HepG2 (cell line): Measurements from ENCODE around the gene DIS3L2. TPM values are rescaled to one million over a fixed set of nuclear protein-coding genes. Genes with fewer than 3 reads are reported as not detected.
"Not testable (repeated sequence)": the region's sequence is repeated elsewhere in the genome, so short reads cannot be mapped to it uniquely, and the experiment has no call there.

Experiments used
- ATAC-seq: fragments of 200-7000 bp; cut with Tn5 transposase; 3 replicates; pipeline ENCODE4 v1.9.1; 2020; ENCODE audit warnings: mild to moderate bottlenecking, moderate library complexity
- BruUV-seq: library from RNA; stranded (reverse); fragments of 400-500 nt; replicated peaks from 2 replicates; lab custom pipeline; 2021; lab: Mats Ljungman, UMichigan
- CTCF ChIA-PET: fragments of 300-600 bp; formaldehyde crosslinking; extraction: SDS; loops from one replicate; lab custom pipeline; 2021; ENCODE audit warnings: low total read pairs, inconsistent platforms, low intra/inter-chr PET ratio; lab: Yijun Ruan, JAX
- POLR2A ChIA-PET: fragments of 350-600 bp; sonication (Branson Sonifier 250); formaldehyde crosslinking; loops from one replicate; lab custom pipeline; 2020; ENCODE audit warnings: antibody characterized with exemption, inconsistent platforms; lab: Yijun Ruan, JAX
- DNase-seq: peaks from one replicate; pipeline ENCODE4 v3.0.0-alpha.2; 2015; ENCODE audit warnings: low spot score
- FAIRE-seq: peaks from 3 replicates; lab custom pipeline; 2011; peaks lifted over from hg19 to GRCh38; lab: Jason Lieb, UNC
- H2AFZ ChIP-seq: one replicate; pipeline ENCODE4 v1.6.1; 2011; ENCODE audit warnings: low read length, inconsistent platforms
- H3K27ac ChIP-seq: fragments of 300-600 bp; 3 replicates; pipeline ENCODE4 v1.8.0; 2011; ENCODE audit warnings: mixed run types, mild to moderate bottlenecking, mixed read lengths, low read length, inconsistent platforms; ENCODE audit not compliant: insufficient read depth; ENCODE audit errors: extremely low read length
- H3K27me3 ChIP-seq, 2 experiments: fragments of 200-600 bp in 1 of 2; 2 replicates in 1 of 2; 3 replicates in 1 of 2; pipeline versions ENCODE4 v1.6.0 to v1.8.0; 2011; ENCODE audit warnings: low read length in 2 of 2, mild to moderate bottlenecking in 2 of 2, moderate library complexity in 2 of 2, inconsistent platforms in 1 of 2; ENCODE audit not compliant: insufficient read depth in 2 of 2, control insufficient read depth in 1 of 2
- H3K36me3 ChIP-seq, 2 experiments: fragments of 200-600 bp in 1 of 2; replicated peaks in 1 of 2; 2 replicates in 1 of 2; 3 replicates in 1 of 2; pipeline versions ENCODE4 v1.5.1 to v1.8.0; 2011; ENCODE audit warnings: low read length in 2 of 2, inconsistent platforms in 1 of 2; ENCODE audit not compliant: insufficient read depth in 2 of 2, control insufficient read depth in 1 of 2
- H3K4me1 ChIP-seq: 2 replicates; pipeline ENCODE4 v1.5.1; 2012; ENCODE audit warnings: low read length, inconsistent platforms; ENCODE audit not compliant: insufficient read depth
- H3K4me2 ChIP-seq: 2 replicates; pipeline ENCODE4 v1.6.0; 2011; ENCODE audit warnings: low read depth, low read length, inconsistent platforms
- H3K4me3 ChIP-seq, 3 experiments: fragments of 200-600 bp in 1 of 3; sonication (generic), shearing (Covaris generic) in 1 of 3; replicated peaks in 1 of 3; 2 replicates each; pipeline ENCODE4 v1.5.1; 2011 to 2016; ENCODE audit warnings: low read length in 3 of 3, inconsistent platforms in 2 of 3, low read depth in 2 of 3, mild to moderate bottlenecking in 2 of 3, control low read depth in 1 of 3, mixed read lengths in 1 of 3; ENCODE audit not compliant: insufficient read depth in 1 of 3
- H3K79me2 ChIP-seq: one replicate; pipeline ENCODE4 v1.6.1; 2011; ENCODE audit warnings: low read length, inconsistent platforms; ENCODE audit not compliant: insufficient read depth
- H3K9ac ChIP-seq: 2 replicates; pipeline ENCODE4 v1.6.0; 2011; ENCODE audit warnings: mild to moderate bottlenecking, low read depth, low read length, inconsistent platforms; ENCODE audit not compliant: insufficient read depth
- H3K9me3 ChIP-seq: 2 replicates; pipeline ENCODE4 v1.5.1; 2012; ENCODE audit warnings: mild to moderate bottlenecking, low read length
- H4K20me1 ChIP-seq: 2 replicates; pipeline ENCODE4 v1.6.0; 2011; ENCODE audit warnings: inconsistent platforms, mild to moderate bottlenecking, low read length, moderate library complexity; ENCODE audit not compliant: insufficient read depth
- ERF ChIP-seq: IDR thresholded peaks from 2 replicates; pipeline ENCODE4 v1.6.1; 2018; ENCODE audit warnings: missing biosample characterization, missing genetic modification reagents
- FOXJ3 ChIP-seq: sonication (generic); formaldehyde crosslinking; IDR thresholded peaks from 2 replicates; pipeline ENCODE4 v1.4.0; 2020; ENCODE audit warnings: missing genetic modification reagents, mild to moderate bottlenecking, borderline replicate concordance
- HNRNPLL ChIP-seq: fragments of 200-400 bp; formaldehyde crosslinking; IDR thresholded peaks from 2 replicates; pipeline ENCODE4 v1.6.1; 2017; ENCODE audit warnings: mild to moderate bottlenecking, low read depth, low read length; ENCODE audit not compliant: poor library complexity, severe bottlenecking
- ZNF17 ChIP-seq: sonication (generic); formaldehyde crosslinking; IDR thresholded peaks from 2 replicates; pipeline ENCODE4 v1.5.0; 2020; ENCODE audit warnings: mild to moderate bottlenecking, missing genetic modification reagents
- ZNF335 ChIP-seq: sonication (generic); formaldehyde crosslinking; IDR thresholded peaks from 2 replicates; pipeline ENCODE4 v1.4.0; 2020; ENCODE audit warnings: missing genetic modification reagents
- ZNF816 ChIP-seq: sonication (generic); formaldehyde crosslinking; IDR thresholded peaks from 2 replicates; pipeline ENCODE4 v1.8.0; 2022; ENCODE audit warnings: missing genetic modification reagents, mild to moderate bottlenecking, borderline replicate concordance
- ZSCAN22 ChIP-seq: sonication (generic); formaldehyde crosslinking; IDR thresholded peaks from 2 replicates; pipeline ENCODE4 v1.4.0; 2020; ENCODE audit warnings: mild to moderate bottlenecking, missing genetic modification reagents
- WGBS: methylation state at CpG from one replicate; pipeline ENCODE4 v1.1.6; 2017; ENCODE audit warnings: low lambda C conversion rate; 5-methylcytosine and 5-hydroxymethylcytosine counted together
- in situ Hi-C: cut with HindIII; loops from 2 replicates; pipeline ENCODE4 v1.10.0; 2017; ENCODE audit warnings: low pct_unique_long_range_greater_than_20kb; ENCODE audit not compliant: extremely low pct_ligation_motif_present
- intact Hi-C: fragments of 100-400 bp; cut with micrococcal nuclease; formaldehyde crosslinking; loops from one replicate; pipeline ENCODE4 v1.10.0; 2022; ENCODE audit not compliant: unreplicated experiment
- polyA plus RNA-seq, 8 experiments: library from polyadenylated mRNA; depleted of rRNA in 3 of 8; stranded (reverse) in 7 of 8; unstranded in 1 of 8; fragments of >200 nt; fragmentation: Illumina TruSeq in 4 of 8; extraction: Trizol in 4 of 8; gene quantifications; 2 replicates each; pipeline versions ENCODE4 v1.2.1 to v1.2.3, GENCODE V29; 2011 to 2016; ENCODE audit warnings: low read depth in 4 of 8, missing spikeins in 1 of 8, mixed read lengths in 1 of 8; ENCODE audit not compliant: insufficient read depth in 1 of 8
- total RNA-seq, 5 experiments: library from RNA; depleted of rRNA; stranded (reverse); fragments of >200 nt; fragmentation: Illumina TruSeq; extraction: Trizol; gene quantifications; 2 replicates each; pipeline ENCODE4 v1.2.3, GENCODE V29; 2016; ENCODE audit warnings: low read depth in 1 of 5
- TF ChIP-seq, protein P1 (sequence below): sonication (generic); formaldehyde crosslinking; IDR thresholded peaks from 2 replicates; pipeline ENCODE4 v1.4.0; 2020; ENCODE audit warnings: missing genetic modification reagents
- TF ChIP-seq, protein P2 (sequence below): sonication (generic); formaldehyde crosslinking; IDR thresholded peaks from 2 replicates; pipeline ENCODE4 v1.5.1; 2020; ENCODE audit warnings: mild to moderate bottlenecking, missing genetic modification reagents, moderate library complexity
- TF ChIP-seq, protein P3 (sequence below): sonication (generic); formaldehyde crosslinking; IDR thresholded peaks from 2 replicates; pipeline ENCODE4 v1.5.0; 2020; ENCODE audit warnings: mild to moderate bottlenecking, missing genetic modification reagents, borderline replicate concordance

The DIS3L2 gene
- total and polyA plus RNA-seq, 2 of the 13 experiments (the other 11 are each of a cell fraction or from before 2014, with no cell fraction given) = 7.0 to 23.9 TPM

DNA sequence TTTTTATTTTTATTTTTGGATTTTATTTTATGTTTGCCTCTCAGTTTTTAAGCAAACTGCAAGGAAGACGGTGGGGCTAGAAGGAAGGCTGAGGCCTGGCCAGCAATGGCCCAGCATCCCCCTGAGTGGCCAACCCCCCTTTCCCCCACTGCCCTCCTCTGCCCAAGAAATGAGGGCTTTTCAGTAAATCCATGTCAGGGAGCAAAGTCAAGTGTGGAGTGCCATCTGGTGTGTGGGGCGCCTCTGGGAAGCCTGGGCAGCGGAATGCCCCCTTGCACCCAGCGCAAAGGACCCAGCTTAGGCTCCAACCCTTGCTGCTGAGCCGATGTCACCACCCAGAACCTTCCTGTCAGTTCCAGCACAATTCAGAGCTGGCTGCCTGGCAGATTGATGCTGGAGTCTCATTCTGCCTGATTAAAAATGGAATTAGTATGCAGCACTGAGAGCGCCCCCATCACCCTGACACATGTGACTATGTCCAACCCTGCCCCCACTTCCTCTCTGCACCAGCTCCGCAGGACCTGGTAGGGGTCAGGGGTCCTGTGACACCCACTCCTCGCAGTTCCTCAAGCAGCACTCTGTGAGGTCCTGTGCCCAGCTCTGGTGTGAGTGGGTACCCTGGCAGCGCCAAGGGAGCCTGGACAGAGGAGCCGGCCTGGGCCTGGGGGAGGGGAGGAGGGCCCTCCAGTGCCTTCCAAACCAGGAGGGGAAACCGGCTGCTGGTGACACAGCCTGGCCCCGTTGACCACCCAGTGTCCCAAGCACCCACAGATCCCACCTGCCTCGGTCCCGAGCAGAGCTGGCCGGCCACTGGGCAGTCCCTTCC lies 407.8 kb downstream of the DIS3L2 start (continued):
- TF ChIP-seq, protein P1, sequence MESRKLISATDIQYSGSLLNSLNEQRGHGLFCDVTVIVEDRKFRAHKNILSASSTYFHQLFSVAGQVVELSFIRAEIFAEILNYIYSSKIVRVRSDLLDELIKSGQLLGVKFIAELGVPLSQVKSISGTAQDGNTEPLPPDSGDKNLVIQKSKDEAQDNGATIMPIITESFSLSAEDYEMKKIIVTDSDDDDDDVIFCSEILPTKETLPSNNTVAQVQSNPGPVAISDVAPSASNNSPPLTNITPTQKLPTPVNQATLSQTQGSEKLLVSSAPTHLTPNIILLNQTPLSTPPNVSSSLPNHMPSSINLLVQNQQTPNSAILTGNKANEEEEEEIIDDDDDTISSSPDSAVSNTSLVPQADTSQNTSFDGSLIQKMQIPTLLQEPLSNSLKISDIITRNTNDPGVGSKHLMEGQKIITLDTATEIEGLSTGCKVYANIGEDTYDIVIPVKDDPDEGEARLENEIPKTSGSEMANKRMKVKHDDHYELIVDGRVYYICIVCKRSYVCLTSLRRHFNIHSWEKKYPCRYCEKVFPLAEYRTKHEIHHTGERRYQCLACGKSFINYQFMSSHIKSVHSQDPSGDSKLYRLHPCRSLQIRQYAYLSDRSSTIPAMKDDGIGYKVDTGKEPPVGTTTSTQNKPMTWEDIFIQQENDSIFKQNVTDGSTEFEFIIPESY = peak; percentile 45; the same call in 1 of the 2 replicates
- no peak for TF ChIP-seq ERF (CRISPR knock-in tag)
- no peak for TF ChIP-seq ZNF335 (CRISPR knock-in tag)
- no peak for TF ChIP-seq ZNF816
- TF ChIP-seq HNRNPLL = peak; percentile 4
- TF ChIP-seq ZNF17 (CRISPR knock-in tag) = no peak
- TF ChIP-seq, protein P2, sequence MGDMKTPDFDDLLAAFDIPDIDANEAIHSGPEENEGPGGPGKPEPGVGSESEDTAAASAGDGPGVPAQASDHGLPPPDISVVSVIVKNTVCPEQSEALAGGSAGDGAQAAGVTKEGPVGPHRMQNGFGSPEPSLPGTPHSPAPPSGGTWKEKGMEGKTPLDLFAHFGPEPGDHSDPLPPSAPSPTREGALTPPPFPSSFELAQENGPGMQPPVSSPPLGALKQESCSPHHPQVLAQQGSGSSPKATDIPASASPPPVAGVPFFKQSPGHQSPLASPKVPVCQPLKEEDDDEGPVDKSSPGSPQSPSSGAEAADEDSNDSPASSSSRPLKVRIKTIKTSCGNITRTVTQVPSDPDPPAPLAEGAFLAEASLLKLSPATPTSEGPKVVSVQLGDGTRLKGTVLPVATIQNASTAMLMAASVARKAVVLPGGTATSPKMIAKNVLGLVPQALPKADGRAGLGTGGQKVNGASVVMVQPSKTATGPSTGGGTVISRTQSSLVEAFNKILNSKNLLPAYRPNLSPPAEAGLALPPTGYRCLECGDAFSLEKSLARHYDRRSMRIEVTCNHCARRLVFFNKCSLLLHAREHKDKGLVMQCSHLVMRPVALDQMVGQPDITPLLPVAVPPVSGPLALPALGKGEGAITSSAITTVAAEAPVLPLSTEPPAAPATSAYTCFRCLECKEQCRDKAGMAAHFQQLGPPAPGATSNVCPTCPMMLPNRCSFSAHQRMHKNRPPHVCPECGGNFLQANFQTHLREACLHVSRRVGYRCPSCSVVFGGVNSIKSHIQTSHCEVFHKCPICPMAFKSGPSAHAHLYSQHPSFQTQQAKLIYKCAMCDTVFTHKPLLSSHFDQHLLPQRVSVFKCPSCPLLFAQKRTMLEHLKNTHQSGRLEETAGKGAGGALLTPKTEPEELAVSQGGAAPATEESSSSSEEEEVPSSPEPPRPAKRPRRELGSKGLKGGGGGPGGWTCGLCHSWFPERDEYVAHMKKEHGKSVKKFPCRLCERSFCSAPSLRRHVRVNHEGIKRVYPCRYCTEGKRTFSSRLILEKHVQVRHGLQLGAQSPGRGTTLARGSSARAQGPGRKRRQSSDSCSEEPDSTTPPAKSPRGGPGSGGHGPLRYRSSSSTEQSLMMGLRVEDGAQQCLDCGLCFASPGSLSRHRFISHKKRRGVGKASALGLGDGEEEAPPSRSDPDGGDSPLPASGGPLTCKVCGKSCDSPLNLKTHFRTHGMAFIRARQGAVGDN = no peak; the same call in 1 of the 2 replicates
- no peak for TF ChIP-seq FOXJ3
- TF ChIP-seq, protein P3, sequence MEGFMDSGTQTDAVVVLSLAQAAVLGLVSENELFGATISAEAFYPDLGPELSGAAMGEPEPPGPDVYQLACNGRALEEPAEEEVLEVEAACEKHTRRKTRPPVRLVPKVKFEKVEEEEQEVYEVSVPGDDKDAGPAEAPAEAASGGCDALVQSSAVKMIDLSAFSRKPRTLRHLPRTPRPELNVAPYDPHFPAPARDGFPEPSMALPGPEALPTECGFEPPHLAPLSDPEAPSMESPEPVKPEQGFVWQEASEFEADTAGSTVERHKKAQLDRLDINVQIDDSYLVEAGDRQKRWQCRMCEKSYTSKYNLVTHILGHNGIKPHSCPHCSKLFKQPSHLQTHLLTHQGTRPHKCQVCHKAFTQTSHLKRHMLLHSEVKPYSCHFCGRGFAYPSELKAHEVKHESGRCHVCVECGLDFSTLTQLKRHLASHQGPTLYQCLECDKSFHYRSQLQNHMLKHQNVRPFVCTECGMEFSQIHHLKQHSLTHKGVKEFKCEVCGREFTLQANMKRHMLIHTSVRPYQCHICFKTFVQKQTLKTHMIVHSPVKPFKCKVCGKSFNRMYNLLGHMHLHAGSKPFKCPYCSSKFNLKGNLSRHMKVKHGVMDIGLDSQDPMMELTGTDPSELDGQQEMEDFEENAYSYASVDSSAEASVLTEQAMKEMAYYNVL (CRISPR knock-in tag) = no peak
- TF ChIP-seq ZSCAN22 (CRISPR knock-in tag) = no peak

GRCh38 chr2:232370007-232370406 lies 408.5 kb downstream of the DIS3L2 start:
- DNase-seq, H3K36me3 ChIP-seq, intact Hi-C loops, CTCF ChIA-PET, H3K27ac ChIP-seq, H2AFZ ChIP-seq, H3K9ac ChIP-seq, POLR2A ChIA-PET, H4K20me1 ChIP-seq, H3K9me3 ChIP-seq, H3K4me2 ChIP-seq, H3K79me2 ChIP-seq, in situ Hi-C loops, BruUV-seq, H3K4me3 ChIP-seq: not testable (repeated sequence)
- Histone ChIP-seq H3K27me3 (peaks cover 1 to 44% of the 10 kb centered on the region in 2 experiments; a peak in 3 of 5 replicates), H3K4me1 (peaks cover 29% of the 10 kb centered on the region)
- ATAC-seq = peak; percentile 31
- 27% methylated on average over 6 of the region's 12 CpGs for WGBS
- peak; percentile 42 for FAIRE-seq
